Breast epithelium (tissue), 4 donors: ENCODE data around the gene OTOP2. TPM values are rescaled to one million over a fixed set of nuclear protein-coding genes. Genes with fewer than 3 reads are reported as not detected.

Experiments used
- DNase-seq, 2 donors: peaks; one replicate each; pipeline ENCODE4 v3.0.0-alpha.2; 2019; ENCODE audit warnings: low spot score in 2 of 2
- H3K27ac ChIP-seq, 2 donors: fragments of 200-600 bp; sonication (generic) in 1 of 2; one replicate each; pipeline ENCODE4 v1.5.1; 2016 to 2019; ENCODE audit warnings: mild to moderate bottlenecking in 1 of 2
- H3K27me3 ChIP-seq, 2 donors: fragments of 200-600 bp; sonication (generic) in 1 of 2; one replicate each; pipeline versions ENCODE4 v1.5.1 to v1.6.0; 2017 to 2019; ENCODE audit warnings: control low read depth in 1 of 2, mild to moderate bottlenecking in 1 of 2
- H3K36me3 ChIP-seq: fragments of 200-600 bp; one replicate; pipeline ENCODE4 v1.5.1; 2019
- H3K4me1 ChIP-seq, 2 donors: fragments of 200-600 bp; sonication (generic); one replicate each; pipeline ENCODE4 v1.5.1; 2016 to 2019; ENCODE audit warnings: control low read depth in 1 of 2
- H3K4me3 ChIP-seq, 3 donors: fragments of 200-600 bp; sonication (generic); 1 replicate in 2 of 3; 2 replicates in 1 of 3; pipeline ENCODE4 v1.5.1; 2016 to 2019; ENCODE audit warnings: mild to moderate bottlenecking in 3 of 3, moderate library complexity in 2 of 3
- H3K9me3 ChIP-seq, 2 donors: fragments of 200-600 bp; sonication (generic) in 1 of 2; one replicate each; pipeline ENCODE4 v1.5.1; 2016 to 2019; ENCODE audit warnings: control low read depth in 1 of 2
- CTCF ChIP-seq, 3 donors: fragments of 450-650 bp; IDR thresholded peaks; one replicate each; pipeline ENCODE4 v1.5.1; 2016 to 2017; ENCODE audit warnings: antibody characterized with exemption in 3 of 3, mild to moderate bottlenecking in 3 of 3, moderate library complexity in 3 of 3
- POLR2A ChIP-seq: fragments of 450-650 bp; IDR thresholded peaks from one replicate; pipeline ENCODE4 v1.6.1; 2016; ENCODE audit warnings: antibody characterized with exemption, mild to moderate bottlenecking, moderate library complexity
- POLR2AphosphoS5 ChIP-seq, 3 donors: sonication (generic); formaldehyde crosslinking; IDR thresholded peaks; one replicate each; pipeline ENCODE4 v1.6.1; 2017; ENCODE audit warnings: antibody characterized with exemption in 3 of 3
- intact Hi-C: fragments of 100-400 bp; cut with DNase I; formaldehyde crosslinking; loops from one replicate; pipeline ENCODE4 v1.15.1; 2023; ENCODE audit warnings: low total_unique reads
- total RNA-seq, 3 donors: library from RNA; depleted of rRNA; stranded (reverse); fragments of >200 nt; gene quantifications; one replicate each; pipeline ENCODE4 v1.1.0, GENCODE V29; 2016

Gene OTOP2
- total RNA-seq, 3 donors from 2014 or later: 0.33 TPM; not detected in 2

- Histone ChIP-seq H3K36me3 (no peaks in the 10 kb centered on the region), H3K27ac (no peak overlapping the region), H3K4me3 (no peak overlapping the region), H3K4me1 (peaks cover 0 to 11% of the 10 kb centered on the region in 2 donors), H3K9me3 (no peaks in the 10 kb centered on the region), H3K27me3 (peaks cover 0 to 48% of the 10 kb centered on the region in 2 donors)
- DNase-seq: no peak
- intact Hi-C loops: no loop called here
- TF ChIP-seq CTCF (IDR thresholded peaks at IDR 0.05) (no peak), POLR2AphosphoS5 (IDR thresholded peaks at IDR 0.05) (no peak), POLR2A (no peak)
Observed at GRCh38 chr17:74935048-74935447, 11.0 kb downstream of the OTOP2 start.

DNA sequence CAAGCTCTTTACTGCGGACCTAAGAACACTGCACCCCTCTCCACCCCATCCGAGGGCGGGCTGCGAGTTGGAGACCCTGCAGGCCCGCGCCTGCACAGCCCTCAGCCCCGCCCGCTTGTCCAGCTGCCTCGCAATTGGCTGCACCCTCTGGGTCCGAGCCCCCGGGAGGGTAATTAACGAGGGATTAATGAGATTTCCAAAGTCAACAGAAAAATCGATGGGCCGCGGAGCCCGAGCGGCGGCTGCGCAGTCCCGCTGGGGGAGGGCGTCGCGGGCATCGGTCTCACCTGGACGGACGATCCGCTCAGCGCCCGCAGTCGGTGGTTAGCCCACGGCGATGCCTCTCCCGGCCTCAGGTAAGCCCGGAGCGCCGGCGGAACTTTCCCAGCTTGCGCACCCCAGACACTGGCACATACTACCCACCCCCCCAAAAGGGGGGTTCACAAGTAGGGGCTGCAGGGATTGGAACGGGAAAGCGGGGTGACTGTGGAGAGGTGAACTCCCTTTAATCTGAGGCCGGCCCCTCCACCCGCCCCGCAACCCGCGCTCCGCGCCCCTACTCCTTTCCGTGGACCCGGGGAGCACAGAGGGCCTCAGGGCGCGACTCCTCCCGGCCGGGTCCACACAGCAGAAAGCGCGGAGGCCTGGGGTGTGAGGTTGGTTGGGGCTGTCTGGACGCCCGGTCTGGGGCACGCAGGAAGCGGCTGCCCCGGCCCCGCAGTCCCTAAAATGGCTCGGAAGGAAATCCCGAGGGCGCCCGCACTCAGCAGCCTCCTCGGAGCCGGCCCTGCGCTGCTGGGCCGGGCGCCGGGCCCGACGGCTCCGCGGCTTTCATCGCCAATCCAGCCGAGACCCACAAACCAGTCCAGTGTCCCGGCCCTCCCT is 11.8 kb downstream of the OTOP2 start, which contains the start of gene OTOP3:
TSS of gene OTOP3 (plus strand) at position 314 of the 885 bp plus-strand sequence. CDS start at position 338, 24 bp downstream.
- peaks cover 0 to 44% of the 10 kb centered on the region in 2 donors for H3K27me3 ChIP-seq

DNA sequence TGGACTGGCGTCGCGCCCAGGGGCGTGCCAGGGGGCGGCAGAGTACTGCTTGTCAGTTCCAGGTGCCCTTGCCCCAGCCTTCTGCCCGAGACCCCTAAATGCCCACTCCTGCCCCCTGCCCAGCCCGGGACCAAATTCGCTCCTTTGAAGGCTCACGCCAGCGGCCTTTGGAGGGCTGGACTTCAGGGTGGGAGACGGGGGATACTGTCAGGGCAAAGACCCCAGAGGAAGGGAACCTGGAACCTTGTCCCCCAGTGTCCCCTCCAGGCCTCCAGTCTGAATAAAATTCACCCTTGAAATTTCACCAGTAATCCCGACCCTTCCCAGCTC is 12.4 kb downstream of the OTOP2 start:
- TF ChIP-seq POLR2AphosphoS5 (IDR thresholded peaks at IDR 0.05): no peak
- no peak for TF ChIP-seq CTCF (IDR thresholded peaks at IDR 0.05)
- no peak for TF ChIP-seq POLR2A
- DNase-seq: no peak
- peaks cover 0 to 11% of the 10 kb centered on the region in 2 donors for H3K4me1 ChIP-seq
- intact Hi-C loops: no loop called here
- peaks cover 0 to 49% of the 10 kb centered on the region in 2 donors for H3K27me3 ChIP-seq
- no peak overlapping the region for H3K27ac ChIP-seq
- H3K9me3 ChIP-seq: no peaks in the 10 kb centered on the region
- H3K4me3 ChIP-seq: peak overlapping the region in 1 of 3 donors; percentile 47
- H3K36me3 ChIP-seq: no peaks in the 10 kb centered on the region

More for the DNA sequence above, 11.8 kb downstream of the OTOP2 start, which contains the start of gene OTOP3:
- peak within 1 kb of the TSS in 2 of 3 donors; percentile 1 to 47 for H3K4me3 ChIP-seq
- no peaks in the 10 kb centered on the region for H3K36me3 ChIP-seq
- H3K27ac ChIP-seq: no peak within 1 kb of the TSS
- H3K4me1 ChIP-seq: peaks cover 0 to 11% of the 10 kb centered on the region in 2 donors
- intact Hi-C loops: no loop called here
- DNase-seq: no peak
- H3K9me3 ChIP-seq: no peaks in the 10 kb centered on the region
- TF ChIP-seq POLR2AphosphoS5 (IDR thresholded peaks at IDR 0.05): no peak
- TF ChIP-seq POLR2A: no peak
- no peak for TF ChIP-seq CTCF (IDR thresholded peaks at IDR 0.05)

GRCh38 chr17:74937064-74938051 is 13.3 kb downstream of the OTOP2 start:
- TF ChIP-seq POLR2A: no peak
- TF ChIP-seq CTCF (IDR thresholded peaks at IDR 0.05): no peak
- TF ChIP-seq POLR2AphosphoS5 (IDR thresholded peaks at IDR 0.05): no peak
- Histone ChIP-seq H3K9me3 (no peaks in the 10 kb centered on the region), H3K4me1 (peaks cover 0 to 11% of the 10 kb centered on the region in 2 donors), H3K36me3 (no peaks in the 10 kb centered on the region), H3K27ac (no peak overlapping the region), H3K4me3 (no peak overlapping the region), H3K27me3 (peaks cover 0 to 55% of the 10 kb centered on the region in 2 donors)
- intact Hi-C loops: no loop called here
- DNase-seq: no peak
